Ishikawa (cell line): Measurements from ENCODE around the gene OAS3.

Experiments used
- CEBPB ChIP-seq: IDR thresholded peaks from 2 replicates; pipeline ENCODE4 v1.6.1; 2012
- CREB1 ChIP-seq: IDR thresholded peaks from 2 replicates; pipeline ENCODE4 v1.6.1; 2012; ENCODE audit warnings: low read depth
- EGR1 ChIP-seq: IDR thresholded peaks from 2 replicates; pipeline ENCODE4 v1.6.1; 2012
- EP300 ChIP-seq: IDR thresholded peaks from 2 replicates; pipeline ENCODE4 v1.6.1; 2012; ENCODE audit warnings: borderline replicate concordance
- FOXM1 ChIP-seq: IDR thresholded peaks from 2 replicates; pipeline ENCODE4 v1.6.1; 2012; ENCODE audit warnings: low read depth, borderline replicate concordance
- NFIC ChIP-seq: IDR thresholded peaks from 2 replicates; pipeline ENCODE4 v1.6.1; 2012
- RAD21 ChIP-seq: IDR thresholded peaks from 2 replicates; pipeline ENCODE4 v1.6.1; 2012; ENCODE audit warnings: low read depth
- TAF1 ChIP-seq: IDR thresholded peaks from 2 replicates; pipeline ENCODE4 v1.6.1; 2012; ENCODE audit warnings: low read depth, mild to moderate bottlenecking
- TCF12 ChIP-seq: IDR thresholded peaks from 2 replicates; pipeline ENCODE4 v1.6.1; 2012; ENCODE audit warnings: low read depth
- TEAD4 ChIP-seq: IDR thresholded peaks from 2 replicates; pipeline ENCODE4 v1.6.1; 2012
- YY1 ChIP-seq: IDR thresholded peaks from 2 replicates; pipeline ENCODE4 v1.6.1; 2012; ENCODE audit warnings: low read depth
- ZBTB7A ChIP-seq: IDR thresholded peaks from 2 replicates; pipeline ENCODE4 v1.6.1; 2012; ENCODE audit warnings: low read depth
- TF ChIP-seq, protein P1 (sequence below): IDR thresholded peaks from 2 replicates; pipeline ENCODE4 v1.6.1; 2012
- TF ChIP-seq, protein P2 (sequence below): IDR thresholded peaks from 2 replicates; pipeline ENCODE4 v1.6.1; 2012; ENCODE audit warnings: low read depth, mild to moderate bottlenecking
- TF ChIP-seq, protein P3 (sequence below): IDR thresholded peaks from 2 replicates; pipeline ENCODE4 v1.6.1; 2012

The OAS3 gene

DNA sequence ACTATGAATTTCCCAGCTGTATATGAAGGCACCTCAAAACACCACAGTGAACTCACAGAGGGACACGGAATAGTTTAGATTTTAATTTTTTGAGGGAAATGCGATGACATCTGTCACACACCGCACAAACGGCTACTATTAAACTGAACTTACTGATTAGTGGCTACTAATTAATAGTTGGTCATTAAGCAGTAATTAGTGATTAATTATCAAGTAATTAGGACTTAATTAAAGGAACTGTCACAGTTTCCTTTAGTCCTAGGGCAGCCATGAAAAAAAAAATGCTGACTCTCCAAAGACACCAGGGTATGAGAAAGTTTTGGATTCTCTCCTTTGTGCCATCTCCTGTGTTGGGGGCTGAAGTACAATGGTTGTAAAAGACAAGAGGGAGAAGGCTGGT, 28.6 kb upstream of the OAS3 start:
- TF ChIP-seq TCF12 (no peak), RAD21 (no peak), YY1 (no peak)

DNA sequence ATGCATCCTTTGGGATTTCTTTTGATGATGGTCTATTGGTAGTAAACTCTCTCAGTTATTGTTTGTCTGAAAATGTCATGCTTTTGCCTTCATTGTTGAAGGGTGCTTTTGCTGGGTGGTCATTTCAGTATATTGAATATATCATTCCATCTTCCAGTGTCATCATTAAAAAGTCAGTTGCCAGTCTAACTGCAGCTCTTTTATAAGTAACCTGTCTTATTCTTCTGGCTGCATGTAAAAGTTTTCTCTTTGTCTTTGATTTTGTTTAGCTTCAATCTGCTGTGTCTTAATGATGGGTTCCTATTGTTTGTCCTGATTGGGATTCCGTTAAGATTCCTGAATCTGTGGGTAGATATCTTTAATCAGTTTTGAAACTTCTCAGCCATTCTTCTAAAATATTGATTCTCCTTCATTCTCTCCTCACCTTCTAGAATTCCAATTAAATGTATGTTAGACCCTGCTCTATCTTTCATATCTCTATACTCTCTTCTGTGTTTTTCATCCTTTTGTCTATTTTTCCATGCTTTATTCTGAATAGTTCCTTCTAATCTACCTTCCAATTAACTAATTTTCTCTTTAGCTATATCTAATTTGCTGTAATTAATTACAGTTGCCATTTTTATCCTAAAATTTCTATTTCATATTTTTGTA, 25.1 kb upstream of the OAS3 start:
- TF ChIP-seq, protein P1, sequence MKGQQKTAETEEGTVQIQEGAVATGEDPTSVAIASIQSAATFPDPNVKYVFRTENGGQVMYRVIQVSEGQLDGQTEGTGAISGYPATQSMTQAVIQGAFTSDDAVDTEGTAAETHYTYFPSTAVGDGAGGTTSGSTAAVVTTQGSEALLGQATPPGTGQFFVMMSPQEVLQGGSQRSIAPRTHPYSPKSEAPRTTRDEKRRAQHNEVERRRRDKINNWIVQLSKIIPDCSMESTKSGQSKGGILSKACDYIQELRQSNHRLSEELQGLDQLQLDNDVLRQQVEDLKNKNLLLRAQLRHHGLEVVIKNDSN = no peak
- TF ChIP-seq YY1 = no peak
- TF ChIP-seq EGR1 = no peak
- TF ChIP-seq CEBPB = no peak
- no peak for TF ChIP-seq TCF12
- TF ChIP-seq TEAD4 = no peak
- no peak for TF ChIP-seq ZBTB7A
- no peak for TF ChIP-seq CREB1
- TF ChIP-seq TAF1 = no peak

DNA sequence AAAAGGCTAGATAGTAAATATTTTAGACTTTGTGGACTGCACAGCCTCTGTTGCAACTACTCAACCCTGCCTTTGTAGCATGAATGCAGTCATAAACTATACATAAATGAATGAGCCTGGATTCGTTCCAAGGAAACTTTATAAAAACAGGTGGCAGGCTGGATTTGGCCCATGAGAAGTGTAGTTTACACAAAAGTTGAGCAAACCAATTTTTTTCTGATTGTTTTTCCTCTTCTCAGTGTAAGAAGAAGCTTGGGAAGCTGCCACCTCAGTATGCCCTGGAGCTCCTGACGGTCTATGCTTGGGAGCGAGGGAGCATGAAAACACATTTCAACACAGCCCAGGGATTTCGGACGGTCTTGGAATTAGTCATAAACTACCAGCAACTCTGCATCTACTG, 22.0 kb upstream of the OAS3 start:
- TF ChIP-seq, protein P2, sequence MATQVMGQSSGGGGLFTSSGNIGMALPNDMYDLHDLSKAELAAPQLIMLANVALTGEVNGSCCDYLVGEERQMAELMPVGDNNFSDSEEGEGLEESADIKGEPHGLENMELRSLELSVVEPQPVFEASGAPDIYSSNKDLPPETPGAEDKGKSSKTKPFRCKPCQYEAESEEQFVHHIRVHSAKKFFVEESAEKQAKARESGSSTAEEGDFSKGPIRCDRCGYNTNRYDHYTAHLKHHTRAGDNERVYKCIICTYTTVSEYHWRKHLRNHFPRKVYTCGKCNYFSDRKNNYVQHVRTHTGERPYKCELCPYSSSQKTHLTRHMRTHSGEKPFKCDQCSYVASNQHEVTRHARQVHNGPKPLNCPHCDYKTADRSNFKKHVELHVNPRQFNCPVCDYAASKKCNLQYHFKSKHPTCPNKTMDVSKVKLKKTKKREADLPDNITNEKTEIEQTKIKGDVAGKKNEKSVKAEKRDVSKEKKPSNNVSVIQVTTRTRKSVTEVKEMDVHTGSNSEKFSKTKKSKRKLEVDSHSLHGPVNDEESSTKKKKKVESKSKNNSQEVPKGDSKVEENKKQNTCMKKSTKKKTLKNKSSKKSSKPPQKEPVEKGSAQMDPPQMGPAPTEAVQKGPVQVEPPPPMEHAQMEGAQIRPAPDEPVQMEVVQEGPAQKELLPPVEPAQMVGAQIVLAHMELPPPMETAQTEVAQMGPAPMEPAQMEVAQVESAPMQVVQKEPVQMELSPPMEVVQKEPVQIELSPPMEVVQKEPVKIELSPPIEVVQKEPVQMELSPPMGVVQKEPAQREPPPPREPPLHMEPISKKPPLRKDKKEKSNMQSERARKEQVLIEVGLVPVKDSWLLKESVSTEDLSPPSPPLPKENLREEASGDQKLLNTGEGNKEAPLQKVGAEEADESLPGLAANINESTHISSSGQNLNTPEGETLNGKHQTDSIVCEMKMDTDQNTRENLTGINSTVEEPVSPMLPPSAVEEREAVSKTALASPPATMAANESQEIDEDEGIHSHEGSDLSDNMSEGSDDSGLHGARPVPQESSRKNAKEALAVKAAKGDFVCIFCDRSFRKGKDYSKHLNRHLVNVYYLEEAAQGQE = no peak
- TF ChIP-seq NFIC (no peak), EGR1 (no peak)

DNA sequence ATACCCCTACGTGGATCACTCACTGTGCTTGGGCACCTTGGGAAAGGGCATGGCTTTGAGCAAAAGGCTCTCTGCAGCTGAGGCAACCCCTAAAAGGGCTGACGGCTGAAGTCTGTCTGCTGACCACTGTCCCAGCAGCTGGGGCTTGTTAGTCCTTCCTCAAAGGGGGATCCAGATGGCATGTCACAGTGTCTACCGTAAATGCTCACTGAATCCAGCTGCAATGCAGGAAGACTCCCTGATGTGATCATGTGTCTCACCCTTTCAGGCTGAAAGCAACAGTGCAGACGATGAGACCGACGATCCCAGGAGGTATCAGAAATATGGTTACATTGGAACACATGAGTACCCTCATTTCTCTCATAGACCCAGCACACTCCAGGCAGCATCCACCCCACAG, 19.2 kb upstream of the OAS3 start:
- TF ChIP-seq NFIC (no peak), YY1 (no peak), EGR1 (no peak)
- TF ChIP-seq, protein P3, sequence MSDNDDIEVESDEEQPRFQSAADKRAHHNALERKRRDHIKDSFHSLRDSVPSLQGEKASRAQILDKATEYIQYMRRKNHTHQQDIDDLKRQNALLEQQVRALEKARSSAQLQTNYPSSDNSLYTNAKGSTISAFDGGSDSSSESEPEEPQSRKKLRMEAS = no peak

DNA sequence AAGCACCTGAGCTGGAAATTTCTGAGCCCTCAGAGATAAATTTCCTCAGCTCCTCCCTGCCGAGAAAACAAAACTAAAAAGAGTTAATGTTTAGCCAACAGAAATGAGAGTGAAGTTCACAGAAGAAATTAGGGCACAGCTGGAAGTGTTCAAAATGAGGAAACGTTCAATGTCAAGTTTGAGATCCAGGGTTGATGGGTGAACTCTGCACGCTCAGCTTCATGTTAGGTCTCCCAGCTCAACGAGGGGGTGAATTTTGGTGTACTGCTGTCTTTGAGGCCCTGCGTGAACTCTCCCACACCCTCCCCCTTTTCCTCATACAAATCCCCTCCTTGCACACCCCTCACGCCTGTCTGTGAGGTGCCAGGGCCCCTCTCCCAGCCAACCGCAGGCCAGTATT, 13.3 kb upstream of the OAS3 start:
- no peak for TF ChIP-seq CEBPB
- TF ChIP-seq YY1 = no peak
- TF ChIP-seq, protein P3 = no peak
- TF ChIP-seq, protein P1 = no peak
- TF ChIP-seq TAF1 = no peak
- TF ChIP-seq CREB1 = no peak
- TF ChIP-seq TCF12 = no peak
- no peak for TF ChIP-seq EGR1
- no peak for TF ChIP-seq NFIC
- no peak for TF ChIP-seq ZBTB7A
- TF ChIP-seq, protein P2 = no peak

DNA sequence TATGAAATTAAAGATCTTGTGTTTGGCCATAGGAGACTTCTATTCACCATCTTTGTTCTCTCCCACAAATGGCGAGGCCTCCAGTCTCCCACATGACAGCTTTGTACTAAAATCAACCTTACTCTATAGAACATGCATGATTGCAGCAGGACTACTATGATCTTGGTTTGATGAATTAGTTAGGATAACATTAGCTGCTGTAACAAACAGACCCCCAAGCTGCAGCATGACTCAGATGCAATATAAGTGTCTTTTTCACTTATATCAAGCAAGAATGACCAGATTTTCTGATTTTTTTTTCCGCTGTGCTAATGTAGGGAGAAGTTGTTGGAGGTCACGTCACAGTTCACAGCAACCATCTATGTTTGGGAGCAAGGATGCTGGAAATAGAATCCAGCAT, 10.8 kb upstream of the OAS3 start:
- TF ChIP-seq ZBTB7A = no peak
- TF ChIP-seq, protein P3 = no peak
- no peak for TF ChIP-seq RAD21
- TF ChIP-seq CEBPB = no peak
- TF ChIP-seq, protein P1 = no peak
- no peak for TF ChIP-seq TCF12
- TF ChIP-seq FOXM1 = no peak
- no peak for TF ChIP-seq TAF1
- no peak for TF ChIP-seq EP300
- TF ChIP-seq YY1 = no peak
- no peak for TF ChIP-seq CREB1
- TF ChIP-seq NFIC = no peak
- no peak for TF ChIP-seq TEAD4
- no peak for TF ChIP-seq EGR1
- TF ChIP-seq, protein P2 = no peak
